ENCODE data around the gene BOD1L1.

The BOD1L1 gene

DNA sequence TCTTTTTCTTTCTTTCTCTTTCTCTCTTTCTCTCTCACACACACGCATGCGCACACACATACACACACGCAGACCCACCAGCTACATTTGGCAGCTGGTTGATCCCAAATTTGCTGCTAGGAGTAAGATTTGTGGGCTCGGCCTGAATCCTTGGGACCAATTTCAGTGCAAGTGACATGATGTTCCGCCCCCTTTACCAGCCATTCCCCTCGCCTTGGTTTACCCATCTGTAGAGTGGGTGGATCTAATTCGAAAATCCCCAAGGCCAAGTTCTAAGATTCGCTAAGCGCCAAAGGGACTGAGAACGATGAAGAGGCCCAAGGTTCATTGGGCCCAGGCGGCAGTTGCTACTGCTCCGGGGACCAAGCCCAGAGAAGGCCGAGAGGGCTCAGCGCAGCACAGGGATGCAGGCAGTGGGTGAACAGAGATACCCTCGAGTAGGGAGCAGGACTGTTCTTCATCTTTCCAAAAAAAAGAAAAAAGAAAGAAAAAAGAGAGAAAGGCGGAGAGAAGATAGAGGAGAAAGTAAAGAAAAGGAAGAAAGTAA lies 89.0 kb downstream of the BOD1L1 start:
- DNase-seq: no peak

DNA sequence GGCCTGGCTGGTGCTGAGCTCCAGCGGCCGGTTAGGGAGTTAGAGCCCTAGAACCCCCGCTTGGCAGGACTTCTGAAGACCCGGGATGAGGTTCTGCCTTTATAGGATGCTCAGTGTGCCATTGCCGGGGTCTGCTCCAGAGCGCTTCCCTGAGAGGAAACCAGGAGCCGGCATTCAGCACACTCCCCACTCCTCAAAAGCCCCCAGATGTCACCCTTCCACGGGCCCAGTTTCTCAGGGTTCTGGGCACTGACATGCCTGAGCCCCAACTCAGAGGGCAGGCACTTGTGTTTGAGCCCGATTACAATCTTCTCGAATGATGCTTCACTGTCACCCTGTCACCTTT lies 89.7 kb downstream of the BOD1L1 start:
- DNase-seq: no peak

DNA sequence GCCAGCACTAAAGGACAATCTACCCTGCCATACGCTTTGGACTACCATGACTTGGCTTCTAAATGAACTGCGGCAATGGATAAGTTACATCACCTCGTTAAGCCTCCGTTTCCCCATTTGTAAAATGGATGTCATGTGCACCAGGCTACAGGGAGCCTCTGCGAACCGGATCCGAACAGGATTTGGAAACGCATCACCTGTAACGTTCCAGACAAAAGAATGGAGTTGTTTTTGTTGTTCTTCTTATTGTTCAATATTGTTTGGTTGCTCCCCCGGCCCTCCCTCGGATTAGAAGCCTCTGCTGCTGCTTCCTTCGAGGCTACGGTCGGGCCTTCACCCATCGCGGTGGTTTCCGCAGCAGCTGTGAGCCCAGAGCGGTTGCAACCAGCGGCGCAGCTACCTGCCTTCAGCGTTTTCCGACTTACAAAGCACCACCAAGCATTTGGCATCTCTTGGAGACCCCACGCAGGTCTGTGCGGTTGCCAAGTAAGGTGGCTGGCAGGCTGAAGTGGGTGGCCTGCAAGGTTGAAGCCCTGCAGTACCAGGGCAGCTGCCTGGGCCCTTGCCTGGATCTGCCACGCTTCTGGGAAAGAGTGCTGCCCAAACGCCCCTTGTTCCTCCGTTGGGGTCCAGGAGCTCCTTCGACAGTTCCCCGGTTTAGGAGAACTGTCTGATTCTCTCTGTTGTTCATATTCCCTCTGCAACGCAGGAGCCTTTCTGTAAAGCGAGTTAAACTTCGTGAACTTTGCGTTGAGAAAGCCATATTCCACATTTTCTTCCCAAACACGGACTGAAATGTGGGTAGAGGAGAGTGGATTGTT lies 90.3 kb downstream of the BOD1L1 start:
- DNase-seq: no peak

DNA sequence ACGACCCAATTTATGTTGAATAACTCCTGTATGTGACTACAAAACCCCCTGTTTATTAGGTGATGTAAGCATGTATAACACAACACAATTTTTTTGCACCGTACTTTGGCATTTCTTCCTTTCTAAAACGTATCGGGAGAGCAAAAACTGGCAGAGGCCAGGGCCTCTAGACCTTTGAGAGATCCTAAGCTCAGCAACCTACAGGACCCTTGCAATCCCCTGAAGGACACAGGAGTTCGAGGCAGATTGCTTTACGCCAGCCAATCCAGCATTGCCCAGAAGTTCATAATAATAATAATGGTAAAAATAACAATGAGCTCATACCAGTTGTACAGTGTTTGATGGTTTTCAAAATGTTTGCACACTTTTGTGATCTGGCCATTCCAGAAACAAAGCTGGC lies 90.9 kb downstream of the BOD1L1 start:
- DNase-seq: no peak

DNA sequence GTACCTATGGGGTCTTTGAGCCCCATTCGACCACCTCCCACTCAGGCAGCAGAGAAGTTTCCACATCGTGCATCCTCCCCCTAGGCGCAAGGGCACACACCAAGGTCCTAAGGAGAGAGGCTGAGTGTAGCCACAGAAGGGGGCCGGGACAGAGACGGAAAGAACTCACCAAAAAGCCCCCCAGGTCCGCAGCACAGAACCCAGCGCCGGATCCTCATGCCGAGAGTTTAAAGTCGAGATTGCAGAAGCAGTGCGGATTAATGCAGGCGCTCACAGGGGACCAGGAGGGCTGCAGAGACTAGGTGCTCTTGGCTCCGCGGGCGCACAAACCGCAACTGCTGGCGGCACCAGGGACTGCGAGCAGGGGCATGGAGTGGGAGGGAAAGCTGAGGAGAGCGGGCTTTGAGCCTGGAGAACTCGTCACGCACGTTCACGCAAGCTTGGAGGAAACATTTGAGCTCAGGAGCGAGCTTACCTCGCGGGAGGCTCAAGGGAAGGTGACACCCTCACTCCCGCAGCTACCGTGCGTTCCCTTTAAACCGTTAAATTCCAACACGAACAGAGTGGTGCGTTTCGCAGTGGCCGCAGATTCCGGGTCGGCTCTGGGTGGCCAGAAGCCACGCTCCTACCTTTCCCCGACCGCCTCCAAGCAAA lies 91.7 kb downstream of the BOD1L1 start:
- no peak for DNase-seq

DNA sequence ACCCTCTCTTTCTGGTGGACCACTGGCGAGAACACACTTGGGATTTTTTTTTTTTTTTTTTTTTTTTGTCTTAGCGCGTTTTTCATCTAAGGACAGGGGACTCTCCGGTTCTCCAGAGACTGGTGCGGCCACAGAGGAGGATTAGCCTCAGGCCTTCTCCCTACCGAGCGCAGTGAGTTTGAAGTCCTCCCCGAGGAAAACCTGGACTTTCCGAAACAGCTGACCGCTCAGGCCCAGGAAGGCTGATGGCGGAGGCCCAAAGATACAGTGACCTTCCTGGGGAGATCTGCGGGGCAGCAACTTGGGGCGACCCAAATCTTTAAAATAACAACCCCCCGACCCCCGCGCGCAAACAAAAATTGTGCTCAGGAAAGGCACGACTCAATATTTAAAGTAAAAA lies 92.4 kb downstream of the BOD1L1 start:
- no peak for DNase-seq

DNA sequence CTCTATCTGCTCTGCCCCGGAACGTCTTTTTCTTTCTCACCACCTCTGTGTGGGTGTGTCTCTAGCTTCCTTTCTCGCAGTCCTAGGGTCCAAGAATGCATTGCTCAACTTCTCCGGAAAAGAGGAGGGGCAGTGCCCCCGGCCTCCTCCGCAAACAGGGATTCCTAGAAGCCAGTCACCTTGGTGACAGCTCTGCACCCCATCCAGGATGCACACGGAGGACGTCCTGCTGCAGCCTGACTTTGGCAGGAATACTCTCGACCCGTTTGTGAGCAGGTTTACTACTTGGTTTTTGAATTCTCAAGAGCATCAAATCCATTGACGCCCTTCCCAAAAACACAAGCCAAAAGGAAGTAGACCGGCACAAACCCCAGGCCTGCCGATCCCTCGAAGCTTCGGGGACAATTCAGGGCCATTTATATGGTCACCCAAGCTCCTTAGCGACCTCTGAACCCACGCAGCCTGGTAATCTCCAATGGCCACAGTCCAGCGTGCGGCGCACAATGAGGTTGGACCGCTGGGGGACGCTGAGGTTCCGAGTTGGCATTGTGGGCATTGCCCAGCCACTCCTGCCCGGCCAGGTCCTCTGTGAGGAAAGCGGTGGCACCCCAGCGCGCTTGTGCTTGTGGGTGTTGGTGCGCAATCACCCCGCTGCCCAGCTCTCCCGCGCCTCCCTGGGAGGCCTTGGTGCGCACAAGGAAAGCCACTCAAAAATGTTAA lies 93.0 kb downstream of the BOD1L1 start:
- no peak for DNase-seq

DNA sequence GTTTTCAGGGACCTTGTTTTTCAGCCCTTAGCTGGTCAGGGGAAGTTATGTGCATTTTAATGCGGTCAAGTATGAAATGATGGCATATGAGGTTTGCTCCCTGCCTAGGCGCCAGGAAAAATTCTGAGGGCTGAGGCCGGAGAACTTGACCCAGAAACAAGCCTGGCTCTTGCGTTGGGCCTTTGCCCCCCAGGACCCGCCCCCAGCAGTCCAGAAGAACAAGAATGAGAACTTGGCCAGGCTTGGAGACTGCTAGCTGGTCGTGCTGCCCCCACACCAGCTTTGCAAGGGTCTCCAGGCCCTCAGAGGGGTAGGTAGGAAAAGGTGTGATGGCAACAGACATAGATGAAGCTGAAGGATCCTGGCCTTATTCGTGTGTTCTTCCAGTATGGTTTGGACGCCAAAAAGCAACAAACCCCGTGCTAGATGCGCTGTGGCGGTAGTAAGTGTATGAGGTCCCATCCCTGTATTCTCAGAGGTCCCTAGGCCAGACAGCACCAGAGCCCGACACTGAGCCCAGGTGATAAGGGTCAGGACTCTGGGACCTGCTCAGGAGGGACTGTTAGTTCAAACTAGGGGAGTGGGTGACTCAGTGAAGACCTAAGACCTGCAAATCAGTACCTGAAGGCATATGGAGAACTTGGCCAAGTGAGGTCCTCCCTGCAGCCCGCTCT lies 93.7 kb downstream of the BOD1L1 start:
- DNase-seq: no peak

DNA sequence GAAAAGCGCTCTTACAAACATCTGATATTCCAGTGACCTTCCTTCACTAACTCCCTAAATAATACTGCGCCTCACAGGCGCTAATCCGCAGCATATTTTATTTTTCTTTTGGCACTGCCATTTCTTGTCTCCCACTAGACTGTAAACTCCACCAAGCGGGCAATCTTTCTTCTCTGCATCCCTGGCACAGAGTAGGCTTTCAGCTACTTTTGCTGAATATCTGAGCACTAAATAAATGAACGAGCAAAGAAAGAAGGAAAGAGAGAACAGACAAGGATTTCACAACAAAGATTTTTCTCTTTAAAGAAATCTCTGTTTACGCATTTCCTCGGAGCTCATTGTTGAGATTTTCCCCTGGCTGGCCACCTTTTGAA lies 95.9 kb downstream of the BOD1L1 start:
- DNase-seq: no peak

DNA sequence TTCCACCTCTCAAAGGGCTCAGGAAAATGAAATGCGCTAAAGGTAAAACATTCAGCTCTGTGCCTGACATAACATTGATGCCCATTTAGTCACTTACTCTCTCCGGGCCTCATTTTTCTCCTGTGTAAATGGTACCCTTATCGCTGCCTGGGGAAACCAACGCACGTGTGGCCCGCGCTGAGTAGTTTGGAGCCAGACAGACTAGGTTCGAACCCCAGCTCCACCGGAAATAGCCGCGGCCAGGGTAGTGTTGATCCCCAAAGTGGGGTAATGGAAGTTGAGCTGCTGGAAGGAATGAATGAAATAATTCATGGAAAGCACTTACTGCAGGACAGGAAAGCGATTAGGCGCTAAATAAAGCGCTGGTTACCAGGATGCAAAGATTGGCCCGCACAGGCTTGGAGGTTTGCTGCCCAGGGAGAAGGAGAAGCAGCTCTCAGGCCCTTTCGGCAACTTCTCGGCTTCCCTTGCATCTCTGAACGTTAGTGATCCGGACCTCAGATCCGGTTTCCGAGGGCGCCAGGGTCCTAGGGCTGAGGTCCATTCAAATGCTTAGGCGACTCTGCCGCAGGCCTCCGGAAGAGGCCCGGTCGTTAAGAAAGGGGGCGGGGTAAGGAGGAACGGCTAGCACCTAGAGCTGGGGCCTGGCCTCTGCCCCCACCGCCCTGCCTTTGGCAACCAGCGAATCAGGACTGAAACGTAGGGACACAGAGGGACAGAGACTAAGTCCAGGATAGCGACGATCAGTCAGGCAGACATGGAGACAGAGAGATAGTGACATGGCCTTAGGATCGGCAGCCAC lies 96.5 kb downstream of the BOD1L1 start:
- DNase-seq: no peak

DNA sequence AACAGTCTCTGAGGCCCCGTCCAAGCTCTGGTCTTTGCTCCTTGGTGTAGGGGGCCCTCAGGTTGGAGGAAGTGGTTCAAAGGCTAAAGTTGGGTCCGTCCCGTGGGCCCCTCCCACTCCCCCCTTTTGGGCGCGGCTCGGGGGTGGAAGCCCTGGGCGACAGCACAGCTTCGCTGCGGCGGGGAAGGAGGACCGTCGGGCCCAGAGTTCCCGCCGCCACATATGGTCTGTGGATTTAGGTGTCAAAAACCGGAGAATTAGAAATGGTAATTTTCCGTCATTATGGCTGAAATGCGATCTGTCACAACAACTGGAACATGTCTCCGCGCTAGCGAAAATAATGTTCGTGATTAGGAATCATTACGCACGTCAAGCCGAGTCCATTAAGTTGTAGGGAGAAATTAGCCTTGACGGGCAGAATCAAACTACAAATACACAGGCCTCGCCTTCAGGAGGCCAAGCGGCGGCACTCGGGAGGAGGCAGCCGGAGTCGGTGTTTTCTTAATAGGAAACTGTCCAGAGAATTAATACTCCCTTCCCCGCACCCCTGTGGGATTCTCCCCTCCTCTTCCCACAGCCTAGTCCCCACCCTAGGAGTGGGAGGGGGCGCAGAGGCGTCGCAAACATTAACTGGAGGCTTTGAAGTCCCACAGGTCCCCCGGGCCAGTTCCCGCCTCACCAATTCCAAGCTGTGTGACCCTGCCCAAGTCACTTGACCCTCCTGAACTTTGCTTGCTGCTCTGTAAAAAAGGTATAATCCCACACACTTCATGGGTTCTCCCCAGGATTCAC lies 98.2 kb downstream of the BOD1L1 start:
- no peak for DNase-seq

DNA sequence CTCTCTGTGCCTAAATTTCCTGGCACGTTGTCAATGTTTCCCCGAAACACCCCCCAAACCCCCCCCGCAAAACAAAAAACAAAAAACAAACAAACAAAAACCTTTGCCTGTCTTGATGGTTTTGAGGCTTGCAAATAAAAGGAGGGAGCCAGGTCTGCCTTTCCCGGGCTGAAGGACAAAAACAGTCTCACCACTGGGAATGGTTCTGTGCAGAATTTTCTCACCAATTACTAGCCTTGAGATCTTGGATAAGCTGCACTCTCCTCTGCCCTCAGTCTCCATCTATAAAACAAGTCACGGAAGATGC lies 98.8 kb downstream of the BOD1L1 start:
- no peak for DNase-seq

DNA sequence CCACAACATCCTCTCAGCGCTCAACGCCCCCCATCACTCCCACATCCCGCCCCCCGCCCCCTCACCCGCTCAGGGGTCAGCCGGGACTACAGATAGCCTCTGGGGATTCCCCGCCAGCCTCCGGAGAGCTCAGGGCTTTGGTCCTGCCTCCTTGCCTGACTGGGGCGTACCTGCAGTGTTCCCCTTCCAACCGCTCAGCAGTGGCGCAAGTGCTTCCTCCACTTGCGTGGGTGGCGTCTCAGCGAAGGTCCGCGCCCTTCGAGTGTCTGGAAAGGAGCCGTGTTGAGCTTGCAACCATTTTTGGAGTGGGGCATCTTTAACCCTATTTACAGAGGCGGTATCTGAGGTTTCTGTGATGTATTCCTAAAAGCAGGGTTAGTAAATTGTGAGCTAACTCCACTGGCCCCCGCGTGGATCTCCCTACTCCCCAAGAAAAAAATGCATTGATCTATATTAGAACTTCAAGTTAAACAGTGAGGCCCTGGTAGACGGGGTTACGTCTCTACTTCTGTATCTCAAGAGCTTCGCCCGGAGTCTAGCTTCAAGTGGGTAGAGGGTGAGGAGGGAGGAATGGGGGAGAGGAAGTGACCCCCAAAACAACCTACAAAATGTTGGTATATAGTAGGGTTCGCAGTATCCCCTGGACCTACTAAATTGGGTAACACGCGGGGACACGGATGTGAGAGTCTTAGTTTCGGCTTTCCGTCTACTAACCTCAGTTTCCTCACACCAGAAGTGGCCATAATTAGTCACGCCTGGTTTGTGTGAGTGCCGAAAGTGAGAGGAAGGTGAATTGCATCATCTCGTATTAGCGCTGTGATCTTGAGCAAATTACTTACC lies 99.3 kb downstream of the BOD1L1 start:
- DNase-seq: peak; percentile 44 to 61 (median 55)

DNA sequence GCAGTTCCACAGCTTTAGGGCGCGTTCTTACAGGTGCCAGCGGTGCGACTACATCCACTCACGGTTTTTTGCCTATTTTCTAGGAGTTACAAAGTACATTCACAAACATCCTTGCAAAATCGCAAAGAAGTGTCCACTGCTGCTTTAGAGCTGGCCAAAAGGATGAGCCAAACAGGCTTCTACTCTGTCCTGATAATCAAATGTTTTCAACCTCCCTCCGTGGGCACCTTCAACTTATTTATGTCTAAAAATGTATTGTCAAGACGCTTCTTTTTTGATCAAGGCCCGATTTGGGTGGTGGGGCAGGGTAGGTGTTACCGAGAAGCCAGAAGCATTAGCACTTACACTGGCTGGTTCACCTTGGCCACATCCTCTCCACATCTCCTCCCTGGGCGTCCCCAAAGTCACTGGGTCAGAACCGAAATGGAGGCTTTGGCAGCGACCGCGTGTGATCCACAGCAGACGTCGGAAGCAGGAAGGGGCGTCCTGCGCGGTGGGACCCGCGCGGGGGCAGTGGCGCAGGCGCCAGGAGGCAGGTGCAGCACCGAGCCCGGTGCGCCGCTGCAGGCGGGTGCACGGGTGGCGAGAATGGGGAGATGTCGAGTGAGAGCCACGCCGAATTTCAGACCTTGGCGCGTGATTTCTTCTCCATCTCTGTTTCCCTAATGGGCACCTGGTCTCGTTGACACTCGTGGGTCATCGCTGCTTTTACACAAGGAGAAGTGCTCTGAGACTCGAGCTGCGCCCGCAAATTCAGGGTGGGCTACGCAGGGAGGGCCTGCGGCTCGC lies 100.1 kb downstream of the BOD1L1 start:
- DNase-seq: no peak

DNA sequence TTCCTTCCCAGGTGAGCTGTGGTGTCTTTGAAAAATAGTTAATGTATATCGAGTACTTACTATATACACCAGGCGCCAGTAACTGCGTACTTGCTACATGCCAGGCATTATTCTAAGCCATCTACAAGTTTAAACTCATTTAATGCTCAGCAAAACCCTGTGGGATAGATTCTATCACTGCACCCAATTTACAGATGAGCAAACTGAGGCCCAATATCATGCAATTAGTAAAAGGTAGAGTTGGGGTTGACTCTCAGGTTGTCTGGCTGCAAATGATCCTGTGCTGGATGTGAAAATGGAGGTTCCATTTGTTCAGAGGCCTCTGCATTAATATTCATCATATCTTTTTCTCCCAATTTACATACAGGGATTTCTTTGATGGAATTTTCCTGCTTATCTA lies 100.9 kb downstream of the BOD1L1 start:
- no peak for DNase-seq

DNA sequence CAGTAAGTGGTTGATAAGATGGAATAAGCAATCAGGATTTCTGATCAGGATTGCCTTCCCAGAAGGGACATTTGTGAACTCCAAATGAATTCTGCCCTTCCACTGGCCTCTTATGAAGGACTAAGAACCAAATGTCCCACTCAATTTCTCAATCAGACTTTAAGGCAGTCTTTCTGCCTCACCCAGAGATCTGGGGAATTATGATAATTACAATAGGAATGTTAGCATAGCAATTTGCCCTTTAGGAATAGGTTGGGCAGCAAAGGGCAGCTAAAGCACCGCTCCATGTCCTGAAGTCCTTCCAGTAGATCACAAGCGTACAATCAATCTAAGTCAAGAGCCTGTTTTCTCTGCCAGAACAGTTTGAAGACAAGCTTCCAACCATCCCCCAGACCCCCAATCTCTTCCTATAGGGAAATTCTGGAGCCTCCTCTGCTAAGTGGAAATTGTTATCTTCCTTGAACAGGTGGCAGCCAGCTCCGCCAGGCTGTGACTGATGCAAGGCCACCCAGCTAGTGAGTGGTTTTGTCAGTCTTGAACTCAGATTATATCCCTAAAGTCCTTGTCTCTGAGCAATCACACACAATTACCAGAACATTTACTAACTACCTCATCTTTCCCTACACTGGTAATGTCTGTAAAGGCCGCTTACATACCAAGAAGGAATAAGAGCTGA lies 101.8 kb downstream of the BOD1L1 start:
- no peak for DNase-seq

DNA sequence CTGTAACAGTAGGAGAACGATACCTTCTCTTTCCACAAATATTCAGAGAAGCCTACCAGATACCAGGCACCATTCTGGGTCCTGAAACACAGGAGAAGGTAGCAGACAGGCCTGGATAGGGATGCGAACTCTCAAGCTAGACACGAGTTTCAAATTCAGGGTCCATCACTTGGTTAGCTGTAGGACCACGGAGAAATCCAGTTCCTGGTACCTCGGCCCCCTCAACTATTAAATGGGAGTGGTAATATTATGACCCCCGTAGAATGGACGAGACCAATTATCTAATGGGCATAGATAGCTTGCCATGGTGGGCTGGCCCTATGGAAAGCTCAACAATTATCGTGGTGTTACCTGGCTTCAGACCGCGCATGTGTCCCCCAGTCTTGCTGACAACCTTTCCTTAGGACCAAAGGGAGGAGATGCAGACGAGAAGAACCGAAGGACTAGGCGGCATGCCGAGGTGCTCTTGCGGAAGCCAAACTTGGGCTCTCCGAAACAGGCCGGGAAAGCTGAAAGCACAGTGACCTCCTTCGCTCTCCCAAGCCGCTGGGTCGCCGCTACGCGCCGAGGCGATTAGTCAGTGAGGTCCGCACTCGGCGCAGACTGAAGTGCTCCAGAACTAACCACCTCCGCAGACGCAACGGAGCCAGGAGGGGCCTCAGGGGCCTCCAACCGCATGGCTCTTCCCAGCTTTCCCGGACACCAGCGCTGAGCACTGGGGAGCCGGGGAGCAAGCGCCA lies 102.9 kb downstream of the BOD1L1 start:
- no peak for DNase-seq
